ENCODE measurements around the gene CCDC146. TPM values are rescaled to one million over a fixed set of nuclear protein-coding genes. Genes with fewer than 3 reads are reported as not detected.

Gene CCDC146
- total RNA-seq, 4 donors from 2014 or later = 14.7 to 23.6 (median 17.6) TPM

DNA sequence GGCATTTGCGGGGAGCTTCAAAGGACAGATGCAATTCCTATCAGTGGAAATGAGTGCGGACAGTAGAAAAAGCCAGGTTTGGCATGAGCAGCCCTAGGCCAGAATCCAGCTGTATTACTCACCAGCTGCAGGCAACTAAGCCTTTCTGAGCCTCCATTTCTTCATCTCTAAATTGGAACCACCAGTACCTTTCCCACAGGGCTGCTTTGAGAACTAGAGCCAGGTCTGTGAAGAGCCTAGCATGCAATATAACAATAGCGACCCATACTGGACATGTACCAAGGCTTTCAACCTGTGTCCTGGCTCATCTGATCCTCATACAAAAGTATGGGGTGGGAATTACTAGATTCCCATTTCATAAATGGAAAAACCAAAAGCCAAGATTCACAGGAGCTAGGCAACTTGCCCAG, 192.8 kb downstream of the CCDC146 start:
- H3K4me1 ChIP-seq = peaks cover 0 to 42% (median 3%) of the 10 kb centered on the region in 4 donors
- no peaks in the 10 kb centered on the region for H3K27me3 ChIP-seq
- H3K4me3 ChIP-seq = no peak overlapping the region
- no peak overlapping the region for H3K27ac ChIP-seq
- no peaks in the 10 kb centered on the region for H3K9me3 ChIP-seq
- no peak for DNase-seq (ENCODE audit: low spot score in 2 of 2)
- H3K36me3 ChIP-seq = peaks cover 0 to 18% (median 0%) of the 10 kb centered on the region in 3 donors
- TF ChIP-seq POLR2A (IDR thresholded peaks at IDR 0.05) (no peak), EP300 (IDR thresholded peaks at IDR 0.05) (no peak)
- TF ChIP-seq, protein P1, sequence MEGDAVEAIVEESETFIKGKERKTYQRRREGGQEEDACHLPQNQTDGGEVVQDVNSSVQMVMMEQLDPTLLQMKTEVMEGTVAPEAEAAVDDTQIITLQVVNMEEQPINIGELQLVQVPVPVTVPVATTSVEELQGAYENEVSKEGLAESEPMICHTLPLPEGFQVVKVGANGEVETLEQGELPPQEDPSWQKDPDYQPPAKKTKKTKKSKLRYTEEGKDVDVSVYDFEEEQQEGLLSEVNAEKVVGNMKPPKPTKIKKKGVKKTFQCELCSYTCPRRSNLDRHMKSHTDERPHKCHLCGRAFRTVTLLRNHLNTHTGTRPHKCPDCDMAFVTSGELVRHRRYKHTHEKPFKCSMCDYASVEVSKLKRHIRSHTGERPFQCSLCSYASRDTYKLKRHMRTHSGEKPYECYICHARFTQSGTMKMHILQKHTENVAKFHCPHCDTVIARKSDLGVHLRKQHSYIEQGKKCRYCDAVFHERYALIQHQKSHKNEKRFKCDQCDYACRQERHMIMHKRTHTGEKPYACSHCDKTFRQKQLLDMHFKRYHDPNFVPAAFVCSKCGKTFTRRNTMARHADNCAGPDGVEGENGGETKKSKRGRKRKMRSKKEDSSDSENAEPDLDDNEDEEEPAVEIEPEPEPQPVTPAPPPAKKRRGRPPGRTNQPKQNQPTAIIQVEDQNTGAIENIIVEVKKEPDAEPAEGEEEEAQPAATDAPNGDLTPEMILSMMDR (IDR thresholded peaks at IDR 0.05) = no peak
- 67 to 72% methylated on average over 3 of the region's 3 CpGs for WGBS, 2 donors

GRCh38 chr7:77316219-77316978, 194.0 kb downstream of the CCDC146 start:
- Histone ChIP-seq H3K27me3 (no peaks in the 10 kb centered on the region), H3K4me1 (peaks cover 0 to 39% (median 5%) of the 10 kb centered on the region in 4 donors), H3K36me3 (peaks cover 0 to 14% (median 0%) of the 10 kb centered on the region in 3 donors), H3K27ac (no peak overlapping the region), H3K4me3 (no peak overlapping the region), H3K9me3 (no peaks in the 10 kb centered on the region)
- DNase-seq (ENCODE audit: low spot score in 2 of 2) = no peak
- WGBS, 2 donors = 55 to 58% methylated on average over 2 of the region's 2 CpGs
- peak in 1 of 2 donors; percentile 18 for TF ChIP-seq EP300 (IDR thresholded peaks at IDR 0.05)
- no peak for TF ChIP-seq POLR2A (IDR thresholded peaks at IDR 0.05)

GRCh38 chr7:77318019-77318418, 195.6 kb downstream of the CCDC146 start:
- no peaks in the 10 kb centered on the region for H3K9me3 ChIP-seq
- H3K27me3 ChIP-seq = no peaks in the 10 kb centered on the region

DNA sequence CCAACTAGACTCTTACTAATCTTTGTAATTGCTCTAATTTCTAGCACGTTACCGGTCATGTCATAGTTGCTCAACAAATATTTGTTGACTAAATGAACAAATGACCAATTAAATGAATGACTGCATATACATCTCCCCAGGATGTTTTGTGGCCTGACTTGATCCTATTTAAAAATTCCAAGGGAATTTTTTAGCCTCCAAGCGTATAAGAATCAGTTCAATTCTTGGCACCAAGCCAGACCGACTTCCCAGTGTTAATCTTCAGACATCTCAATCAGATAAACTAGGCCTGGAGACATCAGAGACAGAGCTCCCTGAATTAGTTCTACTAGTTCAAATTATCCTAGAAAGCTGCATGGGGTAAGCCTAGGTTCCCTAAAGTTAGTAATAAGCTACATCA, 197.7 kb downstream of the CCDC146 start:
- DNase-seq (ENCODE audit: low spot score in 2 of 2) = no peak
- no peak overlapping the region for H3K27ac ChIP-seq
- no peaks in the 10 kb centered on the region for H3K27me3 ChIP-seq
- WGBS, 2 donors = 58 to 65% methylated on average over 4 of the region's 4 CpGs
- TF ChIP-seq, protein P1 (IDR thresholded peaks at IDR 0.05) = no peak
- TF ChIP-seq EP300 (IDR thresholded peaks at IDR 0.05) (no peak), POLR2A (IDR thresholded peaks at IDR 0.05) (no peak)
- H3K4me3 ChIP-seq = no peak overlapping the region
- no peaks in the 10 kb centered on the region for H3K36me3 ChIP-seq
- peaks cover 0 to 14% (median 2%) of the 10 kb centered on the region in 4 donors for H3K4me1 ChIP-seq
- H3K9me3 ChIP-seq = no peaks in the 10 kb centered on the region

More at GRCh38 chr7:77318019-77318418, 195.6 kb downstream of the CCDC146 start:
- no peak for DNase-seq (ENCODE audit: low spot score in 2 of 2)
- TF ChIP-seq EP300 (IDR thresholded peaks at IDR 0.05) (no peak), POLR2A (IDR thresholded peaks at IDR 0.05) (no peak)
- TF ChIP-seq, protein P1 (IDR thresholded peaks at IDR 0.05) = no peak
- no peak overlapping the region for H3K27ac ChIP-seq
- no peak overlapping the region for H3K4me3 ChIP-seq
- WGBS, 2 donors = 98 to 100% methylated on average over 1 of the region's 1 CpG
- H3K4me1 ChIP-seq = peaks cover 0 to 32% (median 3%) of the 10 kb centered on the region in 4 donors
- H3K36me3 ChIP-seq = peaks cover 0 to 8% (median 0%) of the 10 kb centered on the region in 3 donors

GRCh38 chr7:77320714-77321113, 198.3 kb downstream of the CCDC146 start:
- no peak for DNase-seq (ENCODE audit: low spot score in 2 of 2)
- Histone ChIP-seq H3K27me3 (no peaks in the 10 kb centered on the region), H3K4me1 (peaks cover 0 to 11% (median 2%) of the 10 kb centered on the region in 4 donors), H3K4me3 (no peak overlapping the region), H3K9me3 (no peaks in the 10 kb centered on the region), H3K27ac (no peak overlapping the region), H3K36me3 (no peaks in the 10 kb centered on the region)
- WGBS, 2 donors = 50 to 53% methylated on average over 2 of the region's 2 CpGs
- TF ChIP-seq, protein P1 (IDR thresholded peaks at IDR 0.05) = no peak
- no peak for TF ChIP-seq EP300 (IDR thresholded peaks at IDR 0.05)
- TF ChIP-seq POLR2A (IDR thresholded peaks at IDR 0.05) = no peak
